HG03095 (cell line): Measurements from ENCODE around the gene KATNB1.
"Not testable (repeated sequence)": the region's sequence is repeated elsewhere in the genome, so short reads cannot be mapped to it uniquely, and the experiment has no call there.

Experiments
- ATAC-seq: cut with Tn5 transposase; IDR thresholded peaks from one replicate; pipeline ENCODE4 v1.9.1; 2021; ENCODE audit warnings: moderate library complexity; ENCODE audit not compliant: unreplicated experiment

Gene KATNB1

DNA sequence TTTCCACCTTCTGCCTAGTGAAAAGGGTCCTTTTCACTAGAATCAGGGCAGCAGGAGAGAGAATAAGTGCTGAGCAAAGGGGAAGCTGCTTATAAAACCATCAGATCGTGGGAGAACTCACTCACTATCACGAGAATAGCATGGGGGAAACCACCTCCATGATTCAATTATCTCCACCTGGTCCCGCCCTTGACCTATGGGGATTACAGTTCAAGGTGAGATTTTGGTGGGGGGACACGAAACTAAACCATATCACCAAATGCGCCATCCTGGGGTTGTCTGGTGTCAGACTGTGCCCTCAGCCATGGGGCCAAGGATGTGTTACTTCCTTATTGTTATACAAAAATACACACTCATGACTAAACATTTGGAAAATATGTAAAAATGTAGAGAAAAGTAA, 10.4 kb upstream of the KATNB1 start:
- ATAC-seq, result no peak

DNA sequence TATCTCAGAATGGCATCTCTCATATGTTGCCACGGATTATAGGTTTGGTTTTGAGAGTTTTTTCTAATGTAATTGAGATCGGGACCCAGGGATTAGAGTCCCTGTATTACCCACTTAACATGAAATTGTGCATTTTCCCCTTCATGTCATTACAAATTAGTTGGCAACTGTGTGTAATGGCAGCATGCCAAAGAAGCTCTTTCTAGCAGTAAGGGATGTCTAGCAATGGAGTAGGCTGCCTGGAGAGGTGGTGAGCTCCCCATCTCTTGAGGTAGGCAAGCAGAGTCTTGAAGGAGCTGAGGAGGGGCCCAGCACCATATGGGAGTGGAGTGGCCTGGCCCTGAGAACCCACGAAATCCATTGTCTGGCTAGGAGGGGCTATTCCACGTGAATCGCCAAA, 10.0 kb upstream of the KATNB1 start:
- ATAC-seq, result no peak

DNA sequence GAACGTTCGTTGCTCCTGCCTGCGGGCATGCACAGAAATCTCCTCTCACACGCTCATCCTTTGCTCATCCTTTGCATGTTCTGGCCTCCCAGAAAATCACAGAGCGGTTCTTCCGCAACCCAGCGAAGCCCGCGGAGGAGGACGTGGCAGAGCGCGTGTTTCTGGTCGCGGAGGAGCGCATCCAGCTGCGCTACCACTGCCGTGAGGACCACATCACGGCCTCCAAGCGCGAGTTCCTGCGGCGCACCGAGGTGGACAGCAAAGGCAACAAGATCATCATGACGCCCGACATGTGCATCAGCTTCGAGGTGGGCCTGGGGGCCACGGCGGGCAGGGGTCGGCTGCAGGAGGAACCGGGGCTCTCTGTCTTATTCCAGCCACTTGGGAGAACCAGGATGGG, 9.6 kb upstream of the KATNB1 start:
- ATAC-seq, result no peak

GRCh38 chr16:57726433-57726947, 9.1 kb upstream of the KATNB1 start:
- ATAC-seq, result no peak

DNA sequence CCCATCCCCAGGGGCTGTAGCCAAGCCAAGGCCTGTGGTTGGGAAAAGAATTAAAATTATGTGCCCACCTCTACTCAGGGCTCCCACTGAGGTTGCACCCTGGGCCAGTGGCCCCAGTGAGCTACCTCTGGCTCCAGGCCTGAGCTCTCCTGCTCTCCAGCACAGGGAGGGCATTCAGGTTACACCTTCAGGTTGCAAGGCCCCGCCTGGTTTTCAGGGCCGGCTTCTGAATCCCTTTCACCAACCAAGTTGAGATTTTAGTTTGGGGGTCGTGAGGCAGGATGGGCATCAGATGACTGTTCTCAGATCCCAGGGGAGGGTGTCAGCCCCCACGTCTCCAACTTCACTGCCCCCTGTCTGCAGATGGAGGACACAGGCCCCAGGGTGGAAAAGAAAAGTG, 8.0 kb upstream of the KATNB1 start:
- no peak for ATAC-seq

- ATAC-seq, result no peak
These were observed 7.0 kb upstream of the KATNB1 start for GRCh38 chr16:57728336-57729181.

DNA sequence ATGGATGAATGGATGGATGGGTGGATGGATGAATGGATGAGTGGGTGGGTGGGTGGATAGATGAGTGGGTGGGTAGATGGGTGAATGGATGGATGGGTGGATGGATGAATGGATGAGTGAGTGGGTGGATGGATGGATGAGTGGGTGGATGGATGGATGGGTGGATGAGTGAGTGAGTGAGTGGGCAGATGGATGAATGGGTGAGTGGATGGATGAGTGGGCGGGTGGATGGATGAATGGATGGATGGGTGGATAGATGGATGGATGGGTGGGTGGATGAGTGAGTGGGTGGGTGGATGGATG, 6.4 kb upstream of the KATNB1 start:
- no peak for ATAC-seq

- not testable (repeated sequence) for ATAC-seq
These were observed 5.7 kb upstream of the KATNB1 start for GRCh38 chr16:57729852-57730251.

DNA sequence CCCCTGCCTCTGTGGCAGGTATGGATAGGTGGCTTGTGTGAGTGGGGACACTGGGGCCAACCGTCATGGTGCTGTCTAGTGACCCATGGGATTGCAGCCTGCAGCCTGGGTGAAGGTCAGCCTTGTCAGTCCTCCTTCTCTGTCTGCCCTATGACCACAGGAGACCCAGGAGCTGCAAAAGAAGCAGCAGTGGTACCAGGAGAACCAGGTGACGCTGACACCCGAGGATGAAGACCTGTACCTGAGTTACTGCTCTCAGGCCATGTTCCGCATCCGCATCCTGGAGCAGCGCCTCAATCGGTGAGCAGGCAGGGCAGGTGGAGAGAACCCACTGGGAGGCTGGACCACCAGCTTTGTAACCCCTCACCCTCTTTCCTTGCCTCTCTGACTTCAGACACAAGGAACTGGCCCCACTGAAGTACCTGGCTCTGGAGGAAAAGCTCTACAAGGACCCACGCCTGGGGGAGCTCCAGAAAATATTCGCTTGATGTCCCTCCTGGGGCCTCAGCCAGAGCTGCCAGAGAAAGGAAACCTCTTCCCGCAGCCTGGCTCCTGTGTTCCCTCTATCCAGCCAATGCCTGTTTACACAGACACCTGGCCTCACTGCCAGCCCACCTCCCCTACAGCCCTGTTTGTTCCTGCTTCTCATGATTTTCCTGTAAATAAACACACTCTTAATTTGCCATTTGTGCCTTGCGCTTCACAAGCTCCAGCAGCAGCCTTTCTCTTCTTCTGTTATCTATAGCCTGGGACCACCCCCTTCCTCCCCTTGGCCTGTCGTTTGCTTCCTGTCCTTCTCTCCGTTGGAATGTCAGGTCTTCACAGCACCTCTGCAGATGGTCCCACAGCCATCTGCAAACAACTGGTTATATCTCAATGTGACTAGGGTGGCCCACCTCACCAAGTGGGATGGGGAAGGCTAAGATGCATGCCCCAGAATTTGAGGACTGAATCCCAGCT, 4.5 kb upstream of the KATNB1 start:
- no peak for ATAC-seq

- ATAC-seq, result no peak
These were observed 3.5 kb upstream of the KATNB1 start for GRCh38 chr16:57732037-57732436.

DNA sequence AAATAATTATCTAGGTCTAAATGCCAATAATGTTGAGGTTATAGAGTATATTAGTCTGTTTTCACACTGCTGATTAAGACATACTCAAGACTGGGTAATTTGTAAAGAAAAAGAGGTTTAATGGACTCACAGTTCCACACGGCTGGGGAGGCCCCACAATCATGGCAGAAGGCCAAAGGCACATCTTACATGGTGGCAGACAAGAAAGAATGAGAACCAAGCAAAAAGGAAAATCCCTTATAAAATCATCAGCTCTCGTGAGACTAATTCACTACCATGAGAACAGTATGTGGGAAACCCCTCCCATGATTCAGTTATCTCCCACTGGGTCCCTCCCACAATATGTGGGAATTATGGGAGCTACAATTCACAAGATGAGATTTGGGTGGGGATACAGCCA, 2.9 kb upstream of the KATNB1 start:
- ATAC-seq, result no peak

DNA sequence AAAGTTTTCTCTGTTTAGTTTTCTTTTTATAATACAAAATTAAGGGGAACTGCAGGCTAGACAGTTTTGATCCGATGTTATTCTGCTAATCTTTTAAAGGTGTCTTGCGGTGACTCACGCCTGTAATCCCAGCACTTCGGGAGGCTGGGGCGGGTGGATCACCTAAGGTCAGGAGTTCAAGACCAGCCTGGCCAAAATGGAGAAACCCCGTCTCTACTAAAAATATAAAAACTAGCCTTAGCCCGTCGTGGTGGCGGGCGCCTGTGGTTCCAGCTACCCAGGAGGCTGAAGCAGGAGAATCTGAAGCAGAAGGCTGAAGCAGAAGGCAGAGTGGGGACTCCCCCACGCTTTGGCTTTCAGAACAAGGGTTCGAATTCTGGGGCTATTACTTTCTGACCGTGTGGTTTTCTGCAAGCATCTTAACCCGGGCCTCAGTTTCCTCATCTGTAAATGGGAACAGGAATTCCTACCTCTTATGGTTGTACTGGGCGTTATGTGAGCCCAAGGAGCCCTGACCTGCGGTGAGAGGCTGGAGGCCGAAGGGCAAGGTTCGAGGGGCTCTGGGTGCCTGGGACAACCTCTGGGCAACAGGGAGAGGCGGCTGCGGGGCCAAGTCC, 1.2 kb upstream of the KATNB1 start:
- ATAC-seq, result peak; percentile 0

GRCh38 chr16:57734925-57735754, 430 bp upstream of the KATNB1 start:
- ATAC-seq, result peak; percentile 86

DNA sequence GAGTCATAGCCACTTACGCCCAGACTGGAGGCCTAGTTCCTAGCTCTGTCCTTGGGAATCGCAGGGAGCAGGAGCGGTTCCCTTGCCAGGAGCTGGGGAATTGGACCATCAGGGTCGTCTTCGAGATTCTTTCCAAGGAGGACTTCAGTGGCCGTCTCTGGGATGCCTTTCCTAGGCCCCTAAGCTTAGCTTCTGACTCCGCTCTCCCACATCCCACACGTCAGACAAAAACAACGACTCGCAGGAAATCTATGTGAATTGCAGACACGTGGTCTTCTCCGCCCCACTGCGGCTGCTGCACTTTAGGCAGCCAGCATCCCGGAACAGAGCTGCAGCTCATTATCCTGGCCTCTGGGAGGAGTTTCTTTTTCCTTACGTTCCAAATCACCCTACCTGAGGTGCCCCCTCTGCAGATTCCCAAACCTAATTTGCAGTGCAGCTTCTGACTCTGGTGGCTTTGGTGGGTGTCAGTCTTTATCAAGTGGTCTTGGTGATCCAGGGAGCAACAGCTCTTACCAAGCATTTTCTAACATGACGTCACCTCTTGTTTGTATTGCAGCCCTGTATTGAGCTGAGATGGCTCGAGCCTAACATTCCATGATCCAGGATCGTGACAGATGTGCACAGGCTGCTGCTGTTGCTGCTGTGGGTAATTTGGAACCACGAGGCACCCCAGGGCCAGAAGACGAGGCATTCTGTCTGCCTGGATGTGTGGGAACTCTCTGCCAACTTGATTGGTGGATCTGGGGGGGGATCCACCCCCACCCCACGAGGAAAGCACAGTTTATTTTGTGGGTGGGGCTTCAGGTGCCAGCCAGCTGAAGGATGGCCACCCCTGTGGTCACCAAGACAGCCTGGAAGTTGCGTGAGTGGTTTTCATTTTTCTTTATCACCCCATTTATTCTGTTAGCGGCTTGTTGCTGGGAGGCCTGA, 1.1 kb downstream of the KATNB1 start:
- ATAC-seq, result no peak

DNA sequence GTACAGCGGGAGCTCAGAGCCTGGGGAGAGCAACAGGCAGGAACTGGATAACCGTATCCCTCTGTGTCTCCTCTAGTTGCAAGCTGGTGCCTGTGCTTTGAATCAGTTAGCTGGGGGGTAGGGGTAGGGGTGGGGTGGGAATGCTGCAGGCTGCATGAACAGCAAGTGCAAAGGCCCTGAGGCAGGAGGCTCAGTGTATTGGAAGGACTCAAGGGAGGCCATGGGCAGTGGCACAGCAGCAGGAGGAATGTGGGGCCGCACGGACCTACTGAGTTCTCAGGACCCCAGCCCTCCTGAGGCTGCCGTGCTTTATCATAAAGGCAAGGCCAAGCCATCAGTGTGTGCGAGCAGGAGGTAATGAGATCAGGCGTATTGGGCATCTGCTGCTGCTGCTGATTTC, 3.3 kb downstream of the KATNB1 start:
- ATAC-seq, result no peak

DNA sequence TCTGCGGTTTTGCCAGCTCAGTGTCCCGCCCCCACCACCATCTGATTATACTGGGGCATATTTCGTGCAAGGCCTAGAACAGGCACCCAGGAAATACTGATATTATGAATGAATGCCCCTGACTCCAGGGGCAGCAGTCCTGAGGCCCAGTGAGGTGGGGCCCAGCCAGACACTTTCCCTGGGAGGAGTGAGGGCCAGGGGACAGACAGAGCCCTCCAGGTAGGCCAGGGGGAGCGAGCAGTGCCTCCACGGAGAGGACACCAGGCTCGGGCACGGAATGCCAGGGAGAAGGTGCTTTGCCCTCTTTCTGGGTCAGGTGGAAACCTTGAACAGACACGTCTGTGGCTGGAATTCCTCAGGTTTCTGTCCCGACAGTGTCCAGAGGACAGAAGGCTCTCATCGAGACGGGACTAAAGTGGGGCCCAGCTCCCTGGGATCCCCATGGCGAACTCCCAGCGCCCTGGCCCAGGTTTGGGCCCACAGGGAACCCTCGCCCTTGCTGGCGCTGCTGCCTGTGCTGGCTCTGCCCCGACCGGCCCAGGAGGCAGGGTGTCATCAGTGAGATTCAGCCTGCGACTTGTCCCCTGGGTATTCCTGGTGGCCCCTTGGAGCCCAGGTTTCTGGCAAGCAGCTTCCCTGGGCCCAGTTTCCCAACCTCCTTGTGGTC, 4.3 kb downstream of the KATNB1 start:
- no peak for ATAC-seq

- no peak for ATAC-seq
These were observed 5.0 kb downstream of the KATNB1 start for GRCh38 chr16:57740423-57741071.

DNA sequence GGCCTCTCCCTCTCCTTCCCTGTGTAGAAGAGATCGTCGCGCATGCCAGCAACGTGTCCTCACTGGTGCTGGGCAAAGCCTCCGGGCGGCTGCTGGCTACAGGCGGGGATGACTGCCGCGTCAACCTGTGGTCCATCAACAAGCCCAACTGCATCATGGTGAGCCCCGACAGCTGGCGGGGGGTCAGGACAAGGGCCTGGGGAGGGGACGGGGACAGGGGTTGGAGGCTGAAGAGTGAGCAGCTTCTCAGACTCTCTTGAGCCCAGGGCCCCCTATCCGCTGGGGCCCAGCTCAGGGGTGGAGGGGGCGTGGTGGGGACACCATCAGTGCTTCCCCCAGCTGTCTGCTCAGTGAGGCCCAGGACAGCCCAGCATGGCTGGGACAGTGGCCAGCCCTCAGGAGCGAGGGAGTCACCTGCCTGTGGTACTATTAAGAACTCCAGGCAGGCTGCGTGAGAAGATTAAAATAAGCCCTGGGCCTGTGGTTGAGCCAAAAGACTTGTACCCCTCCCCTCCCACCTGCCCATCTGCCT, 6.2 kb downstream of the KATNB1 start:
- no peak for ATAC-seq
